Astrocyte (in vitro differentiated cells and primary cell): ENCODE measurements around the gene ATRNL1. TPM values are rescaled to one million over a fixed set of nuclear protein-coding genes. Genes with fewer than 3 reads are reported as not detected.

ENCODE experiments used
- DNase-seq: peaks from one replicate; pipeline ENCODE4 v3.0.0-alpha.2; 2010; ENCODE audit warnings: low read depth
- FAIRE-seq: peaks from 2 replicates; lab custom pipeline; 2011; peaks lifted over from hg19 to GRCh38; lab: Jason Lieb, UNC
- H2AFZ ChIP-seq: 2 replicates; pipeline ENCODE4 v1.6.0; 2012; ENCODE audit warnings: low read depth, low read length, inconsistent platforms
- H3K27ac ChIP-seq: 2 replicates; pipeline ENCODE4 v1.5.1; 2011; ENCODE audit warnings: low read depth, low read length, inconsistent platforms
- H3K27me3 ChIP-seq: 2 replicates; pipeline ENCODE4 v1.6.0; 2011; ENCODE audit warnings: low read length, inconsistent platforms; ENCODE audit not compliant: insufficient read depth
- H3K36me3 ChIP-seq: 2 replicates; pipeline ENCODE4 v1.5.1; 2011; ENCODE audit warnings: low read length, inconsistent platforms; ENCODE audit not compliant: insufficient read depth
- H3K4me1 ChIP-seq: 2 replicates; pipeline ENCODE4 v1.5.1; 2011; ENCODE audit warnings: low read length, inconsistent platforms; ENCODE audit not compliant: insufficient read depth
- H3K4me2 ChIP-seq: 2 replicates; pipeline ENCODE4 v1.6.0; 2012; ENCODE audit warnings: low read length, inconsistent platforms
- H3K4me3 ChIP-seq: 2 replicates; pipeline ENCODE4 v1.5.1; 2011; ENCODE audit warnings: low read depth, mild to moderate bottlenecking, low read length, inconsistent platforms; ENCODE audit not compliant: insufficient read depth
- H3K79me2 ChIP-seq: 2 replicates; pipeline ENCODE4 v1.6.0; 2012; ENCODE audit warnings: mild to moderate bottlenecking, low read length, inconsistent platforms; ENCODE audit not compliant: insufficient read depth
- H3K9ac ChIP-seq: 2 replicates; pipeline ENCODE4 v1.6.0; 2012; ENCODE audit warnings: mild to moderate bottlenecking, low read length, inconsistent platforms
- H3K9me3 ChIP-seq: 2 replicates; pipeline ENCODE4 v1.5.1; 2012; ENCODE audit warnings: low read depth, mild to moderate bottlenecking, low read length, inconsistent platforms; ENCODE audit not compliant: insufficient read depth
- H4K20me1 ChIP-seq: 2 replicates; pipeline ENCODE4 v1.6.0; 2012; ENCODE audit warnings: low read length, inconsistent platforms; ENCODE audit not compliant: insufficient read depth
- H3K27ac Mint-ChIP-seq: one replicate; pipeline ENCODE4 v1.8.0; 2021; ENCODE audit warnings: mild to moderate bottlenecking, mixed read lengths; ENCODE audit not compliant: unreplicated experiment
- H3K27me3 Mint-ChIP-seq: one replicate; pipeline ENCODE4 v1.8.0; 2021; ENCODE audit warnings: low read depth, mixed read lengths; ENCODE audit not compliant: unreplicated experiment
- H3K36me3 Mint-ChIP-seq: one replicate; pipeline ENCODE4 v1.8.0; 2021; ENCODE audit warnings: low read depth, mixed read lengths; ENCODE audit not compliant: unreplicated experiment
- H3K4me1 Mint-ChIP-seq: one replicate; pipeline ENCODE4 v1.8.0; 2021; ENCODE audit warnings: low read depth, mixed read lengths; ENCODE audit not compliant: unreplicated experiment
- H3K4me3 Mint-ChIP-seq: one replicate; pipeline ENCODE4 v1.8.0; 2021; ENCODE audit warnings: mild to moderate bottlenecking, moderate library complexity, mixed read lengths; ENCODE audit not compliant: unreplicated experiment
- H3K9me3 Mint-ChIP-seq: one replicate; pipeline ENCODE4 v1.8.0; 2021; ENCODE audit warnings: mild to moderate bottlenecking, mixed read lengths; ENCODE audit not compliant: unreplicated experiment
- EZH2 ChIP-seq: IDR thresholded peaks from 2 replicates; pipeline ENCODE4 v1.6.1; 2012; ENCODE audit warnings: mild to moderate bottlenecking, low read length, inconsistent platforms; ENCODE audit not compliant: insufficient read depth
- total RNA-seq: library from RNA; stranded (reverse); gene quantifications from 2 replicates; pipeline ENCODE4 v1.2.1, GENCODE V29; 2021
- TF ChIP-seq, protein P1 (sequence below): IDR thresholded peaks from 2 replicates; pipeline ENCODE4 v1.5.1; 2011; ENCODE audit warnings: low read depth, mild to moderate bottlenecking, inconsistent platforms, low read length, moderate library complexity; ENCODE audit not compliant: insufficient read depth

The ATRNL1 gene
- total RNA-seq, 1 donor from 2014 or later = 17.5 TPM

DNA sequence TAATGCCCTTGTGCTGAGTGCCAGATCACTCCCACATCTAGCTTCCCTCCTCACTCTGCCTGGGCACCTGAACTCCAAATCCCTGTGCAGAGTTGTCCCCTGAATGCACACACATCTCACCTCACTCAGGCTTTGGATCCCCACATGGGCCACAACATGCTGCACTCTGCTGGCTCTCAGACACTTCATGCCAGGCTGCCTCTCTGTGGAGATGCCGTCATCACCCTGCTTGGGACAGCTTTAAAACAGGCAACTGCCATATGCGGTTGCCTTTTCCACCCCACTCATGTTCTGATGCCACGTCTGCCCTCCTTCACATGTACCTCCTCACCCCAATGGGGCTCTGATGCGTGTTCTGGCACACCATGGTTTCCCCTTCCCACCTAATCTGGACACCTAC lies 702.8 kb downstream of the ATRNL1 start:
- Histone ChIP-seq H3K27me3 (no peaks in the 10 kb centered on the region), H3K79me2 (no peaks in the 10 kb centered on the region), H3K9ac (no peak overlapping the region), H3K36me3 (no peaks in the 10 kb centered on the region), H3K27ac (no peak overlapping the region), H3K4me3 (no peak overlapping the region), H3K4me2 (no peak overlapping the region), H3K9me3 (no peaks in the 10 kb centered on the region), H3K4me1 (no peaks in the 10 kb centered on the region), H4K20me1 (no peaks in the 10 kb centered on the region), H2AFZ (no peak overlapping the region)
- Mint-ChIP-seq H3K4me3 (no peak overlapping the region), H3K27me3 (no peaks in the 10 kb centered on the region), H3K27ac (no peak overlapping the region), H3K9me3 (peaks cover 9% of the 10 kb centered on the region), H3K36me3 (no peaks in the 10 kb centered on the region), H3K4me1 (no peaks in the 10 kb centered on the region)
- no peak for DNase-seq
- no peak for TF ChIP-seq EZH2
- TF ChIP-seq, protein P1, sequence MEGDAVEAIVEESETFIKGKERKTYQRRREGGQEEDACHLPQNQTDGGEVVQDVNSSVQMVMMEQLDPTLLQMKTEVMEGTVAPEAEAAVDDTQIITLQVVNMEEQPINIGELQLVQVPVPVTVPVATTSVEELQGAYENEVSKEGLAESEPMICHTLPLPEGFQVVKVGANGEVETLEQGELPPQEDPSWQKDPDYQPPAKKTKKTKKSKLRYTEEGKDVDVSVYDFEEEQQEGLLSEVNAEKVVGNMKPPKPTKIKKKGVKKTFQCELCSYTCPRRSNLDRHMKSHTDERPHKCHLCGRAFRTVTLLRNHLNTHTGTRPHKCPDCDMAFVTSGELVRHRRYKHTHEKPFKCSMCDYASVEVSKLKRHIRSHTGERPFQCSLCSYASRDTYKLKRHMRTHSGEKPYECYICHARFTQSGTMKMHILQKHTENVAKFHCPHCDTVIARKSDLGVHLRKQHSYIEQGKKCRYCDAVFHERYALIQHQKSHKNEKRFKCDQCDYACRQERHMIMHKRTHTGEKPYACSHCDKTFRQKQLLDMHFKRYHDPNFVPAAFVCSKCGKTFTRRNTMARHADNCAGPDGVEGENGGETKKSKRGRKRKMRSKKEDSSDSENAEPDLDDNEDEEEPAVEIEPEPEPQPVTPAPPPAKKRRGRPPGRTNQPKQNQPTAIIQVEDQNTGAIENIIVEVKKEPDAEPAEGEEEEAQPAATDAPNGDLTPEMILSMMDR = no peak
- FAIRE-seq = no peak

DNA sequence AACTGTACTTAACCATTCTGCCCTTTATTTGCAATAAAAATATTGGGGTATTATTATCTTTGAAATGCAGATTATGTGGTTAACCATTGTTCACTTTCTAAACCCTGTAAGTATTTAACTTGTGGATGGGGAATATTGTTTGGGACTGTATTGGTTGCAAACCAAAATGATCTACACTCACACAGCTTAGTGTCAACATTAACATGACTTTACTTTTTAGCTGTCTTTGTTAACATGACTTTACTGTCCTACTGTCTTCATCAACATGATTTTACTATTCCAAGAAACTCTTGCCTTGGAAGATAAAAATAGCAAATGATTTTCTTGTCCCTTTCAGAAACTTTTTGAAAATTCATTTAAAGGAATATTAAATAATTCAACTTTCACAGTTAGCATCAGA lies 708.3 kb downstream of the ATRNL1 start:
- Mint-ChIP-seq H3K27ac (no peak overlapping the region), H3K9me3 (no peaks in the 10 kb centered on the region), H3K4me1 (no peaks in the 10 kb centered on the region), H3K27me3 (no peaks in the 10 kb centered on the region), H3K36me3 (no peaks in the 10 kb centered on the region), H3K4me3 (no peak overlapping the region)
- Histone ChIP-seq H3K4me3 (no peak overlapping the region), H3K27ac (no peak overlapping the region), H3K9me3 (no peaks in the 10 kb centered on the region), H3K4me1 (no peaks in the 10 kb centered on the region), H3K27me3 (no peaks in the 10 kb centered on the region), H3K36me3 (no peaks in the 10 kb centered on the region), H4K20me1 (no peaks in the 10 kb centered on the region), H3K79me2 (no peaks in the 10 kb centered on the region), H3K4me2 (no peak overlapping the region), H3K9ac (no peak overlapping the region), H2AFZ (no peak overlapping the region)
- FAIRE-seq (no peak), DNase-seq (no peak)
- TF ChIP-seq, protein P1 = no peak
- no peak for TF ChIP-seq EZH2

DNA sequence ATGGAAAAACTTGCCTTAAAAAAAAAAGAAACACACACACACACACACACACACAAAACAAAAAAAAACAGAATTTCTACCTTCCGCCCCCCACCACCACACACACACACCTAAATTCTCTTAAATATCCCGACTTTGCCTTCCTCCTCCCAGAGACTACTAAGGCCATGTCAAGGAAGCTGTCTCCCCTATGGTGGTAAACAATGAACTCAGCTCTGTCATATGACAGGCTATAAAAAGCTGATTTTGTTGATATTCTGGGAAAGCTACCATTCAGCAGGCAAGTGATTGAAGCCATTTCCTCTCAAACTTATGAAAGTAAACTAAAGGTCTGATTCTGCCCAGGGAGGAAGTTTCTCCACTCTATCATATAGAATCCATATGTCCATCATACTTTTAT lies 708.8 kb downstream of the ATRNL1 start:
- no peaks in the 10 kb centered on the region for H3K27me3 Mint-ChIP-seq
- H3K9me3 ChIP-seq = no peaks in the 10 kb centered on the region
- H3K36me3 Mint-ChIP-seq = no peaks in the 10 kb centered on the region
- no peak overlapping the region for H3K4me3 ChIP-seq
- H3K27me3 ChIP-seq = no peaks in the 10 kb centered on the region
- H3K4me1 ChIP-seq = no peaks in the 10 kb centered on the region
- no peak overlapping the region for H2AFZ ChIP-seq
- H3K9ac ChIP-seq = no peak overlapping the region
- no peaks in the 10 kb centered on the region for H3K36me3 ChIP-seq
- no peaks in the 10 kb centered on the region for H3K79me2 ChIP-seq
- H3K27ac ChIP-seq = no peak overlapping the region
- DNase-seq (no peak), FAIRE-seq (no peak)
- TF ChIP-seq EZH2 = no peak
- no peak overlapping the region for H3K27ac Mint-ChIP-seq
- H3K4me3 Mint-ChIP-seq = no peak overlapping the region
- H4K20me1 ChIP-seq = no peaks in the 10 kb centered on the region
- H3K4me2 ChIP-seq = no peak overlapping the region
- no peaks in the 10 kb centered on the region for H3K4me1 Mint-ChIP-seq
- H3K9me3 Mint-ChIP-seq = no peaks in the 10 kb centered on the region
